GM21737 (cell line): ENCODE measurements around the gene GLIPR1L2.
"Not testable (repeated sequence)": the region's sequence is repeated elsewhere in the genome, so short reads cannot be mapped to it uniquely, and the experiment has no call there.

Source experiments
- ATAC-seq: cut with Tn5 transposase; IDR thresholded peaks from one replicate; pipeline ENCODE4 v1.9.1; 2021; ENCODE audit warnings: mild to moderate bottlenecking, moderate library complexity; ENCODE audit not compliant: unreplicated experiment

The GLIPR1L2 gene

GRCh38 chr12:75432924-75433323, 42.0 kb downstream of the GLIPR1L2 start:
- ATAC-seq, result no peak

- no peak for ATAC-seq
Observed at GRCh38 chr12:75437564-75437963, 46.7 kb downstream of the GLIPR1L2 start.

GRCh38 chr12:75438059-75438754, 47.3 kb downstream of the GLIPR1L2 start:
- ATAC-seq, result no peak

GRCh38 chr12:75439048-75439447, 48.2 kb downstream of the GLIPR1L2 start:
- ATAC-seq, result no peak

- ATAC-seq, result no peak
Observed at GRCh38 chr12:75439930-75440329, 49.0 kb downstream of the GLIPR1L2 start.

- ATAC-seq, result not testable (repeated sequence)
Observed at GRCh38 chr12:75441687-75442449, 51.0 kb downstream of the GLIPR1L2 start.

GRCh38 chr12:75442454-75442853, 51.6 kb downstream of the GLIPR1L2 start:
- not testable (repeated sequence) for ATAC-seq

GRCh38 chr12:75443709-75444108, 52.8 kb downstream of the GLIPR1L2 start:
- no peak for ATAC-seq

- ATAC-seq, result no peak
Observed at GRCh38 chr12:75444429-75445136, 53.7 kb downstream of the GLIPR1L2 start.

- not testable (repeated sequence) for ATAC-seq
Observed at GRCh38 chr12:75445137-75445507, 54.2 kb downstream of the GLIPR1L2 start.

GRCh38 chr12:75446857-75447256, 56.0 kb downstream of the GLIPR1L2 start:
- no peak for ATAC-seq

- no peak for ATAC-seq
Observed at GRCh38 chr12:75447691-75448393, 57.0 kb downstream of the GLIPR1L2 start.

GRCh38 chr12:75452675-75453330, 61.9 kb downstream of the GLIPR1L2 start:
- ATAC-seq, result no peak

GRCh38 chr12:75455839-75456238, 65.0 kb downstream of the GLIPR1L2 start:
- ATAC-seq, result no peak

GRCh38 chr12:75457191-75457590, 66.3 kb downstream of the GLIPR1L2 start:
- ATAC-seq, result no peak

GRCh38 chr12:75457866-75458265, 67.0 kb downstream of the GLIPR1L2 start:
- not testable (repeated sequence) for ATAC-seq

GRCh38 chr12:75459755-75460154, 68.9 kb downstream of the GLIPR1L2 start:
- ATAC-seq, result no peak

- ATAC-seq, result no peak
Observed at GRCh38 chr12:75460204-75460603, 69.3 kb downstream of the GLIPR1L2 start.

GRCh38 chr12:75471902-75472890, 81.3 kb downstream of the GLIPR1L2 start:
- ATAC-seq, result no peak
